NCI-H1694 (cell line): ENCODE results near the gene RGS9.
A peak's percentile ranks its signal among the peaks of the same experiment; 100 is the strongest.
"Not testable (repeated sequence)": the region's sequence is repeated elsewhere in the genome, so short reads cannot be mapped to it uniquely, and the experiment has no call there.

ENCODE experiments used
- DNase-seq: peaks from one replicate; lab custom pipeline; 2025; lab: John Stamatoyannopoulos, UW

The RGS9 gene

DNA sequence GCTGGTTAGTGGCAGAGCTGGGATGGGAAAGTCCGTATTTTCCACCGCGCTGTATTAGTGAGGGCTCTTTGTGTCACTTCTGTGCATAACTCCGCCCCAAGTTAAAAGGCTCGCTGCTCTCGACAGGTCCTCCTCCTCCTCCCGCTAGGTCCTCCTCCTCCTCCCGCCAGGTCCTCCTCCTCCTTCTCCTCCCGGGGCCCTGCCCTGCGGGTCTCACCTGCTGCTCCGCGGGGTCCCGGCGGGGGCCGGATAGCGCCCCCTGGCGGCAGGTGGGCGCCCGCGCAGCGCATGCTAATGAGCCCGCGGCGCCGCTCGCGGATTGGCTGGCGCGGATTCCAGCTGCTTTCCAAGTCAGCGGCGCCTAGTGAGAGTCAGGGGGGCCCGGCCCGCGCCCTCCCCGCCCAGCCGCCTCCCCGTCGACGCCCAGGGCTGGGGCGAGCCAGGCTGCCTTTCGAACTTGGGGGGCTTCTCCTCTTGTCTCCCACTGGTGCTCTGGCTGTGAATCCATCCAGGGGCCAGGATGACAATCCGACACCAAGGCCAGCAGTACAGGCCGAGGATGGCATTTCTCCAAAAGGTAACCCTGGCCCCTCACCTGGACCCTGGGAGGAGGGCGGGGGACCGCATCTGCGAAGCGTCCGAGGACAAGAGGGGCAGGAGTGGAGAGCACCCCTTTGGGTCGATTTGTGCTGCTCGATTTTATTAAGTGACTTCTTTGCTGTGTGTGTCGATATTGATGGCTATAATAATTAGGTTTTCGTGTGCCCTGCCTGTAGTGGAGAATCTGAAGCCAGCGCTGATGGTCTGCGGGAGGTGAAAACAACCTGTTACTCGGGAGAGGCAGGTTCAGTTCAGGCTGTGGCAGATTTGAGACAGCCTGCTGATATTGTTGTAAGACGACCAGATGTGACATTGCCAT, at the start of gene RGS9:
TSS of gene RGS9 (plus strand) at position 350 of the 919 bp plus-strand sequence. CDS start at position 521, 171 bp downstream.
- DNase-seq: peak; percentile 49

DNA sequence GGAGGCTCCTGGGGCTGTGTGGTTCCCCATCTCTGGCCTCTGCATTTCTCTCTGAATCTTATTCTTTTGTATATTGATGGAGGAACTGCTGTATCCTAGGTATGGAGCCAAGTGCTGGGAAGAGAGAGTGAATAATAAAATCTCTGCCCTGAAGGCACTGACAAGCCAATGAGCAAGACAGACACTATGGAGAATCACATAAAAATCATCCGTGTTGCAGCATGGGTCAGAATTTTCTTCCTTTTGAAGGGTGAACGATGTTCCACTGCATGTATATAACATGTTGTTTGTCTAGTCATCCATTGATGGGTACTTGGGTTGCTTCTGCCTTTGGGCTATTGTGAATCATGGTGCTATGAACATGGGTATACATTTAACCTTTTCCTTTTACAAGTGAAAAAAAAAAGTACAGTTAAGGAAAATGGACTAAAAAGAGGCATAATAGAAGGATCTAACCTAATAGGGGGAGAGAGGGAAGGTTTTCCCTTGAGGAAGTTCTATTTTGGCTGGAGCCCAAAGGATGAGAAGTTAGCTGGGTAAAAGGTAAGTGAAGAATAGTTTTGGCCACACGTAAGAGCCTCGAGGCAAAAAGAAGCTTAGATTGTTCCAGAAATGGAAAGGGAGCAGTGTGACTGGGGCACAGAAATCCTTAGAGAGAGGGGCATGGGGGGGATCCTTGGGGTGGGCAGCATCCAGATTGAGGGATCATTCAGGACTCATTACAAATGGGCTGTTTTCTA, 48.4 kb upstream of the RGS9 start:
- no peak for DNase-seq

DNA sequence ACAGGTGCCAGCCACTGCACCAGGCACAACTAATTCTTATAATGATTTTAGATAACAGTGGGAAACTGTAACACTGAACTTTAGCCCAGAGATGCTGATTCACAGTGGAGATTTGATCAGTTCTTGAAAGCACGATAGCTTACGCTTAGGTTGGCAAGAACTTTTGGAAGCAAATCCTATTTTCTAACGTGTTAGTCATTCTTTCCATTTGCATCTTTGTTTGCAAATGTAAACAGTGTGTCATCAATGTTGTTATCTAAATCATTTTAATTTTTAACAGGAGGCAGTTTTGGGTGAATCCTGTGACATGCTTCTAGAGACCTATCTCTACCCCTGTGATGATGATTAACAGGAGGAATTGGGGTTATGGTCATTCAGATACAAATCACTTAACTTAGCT, 44.9 kb upstream of the RGS9 start:
- DNase-seq: no peak

DNA sequence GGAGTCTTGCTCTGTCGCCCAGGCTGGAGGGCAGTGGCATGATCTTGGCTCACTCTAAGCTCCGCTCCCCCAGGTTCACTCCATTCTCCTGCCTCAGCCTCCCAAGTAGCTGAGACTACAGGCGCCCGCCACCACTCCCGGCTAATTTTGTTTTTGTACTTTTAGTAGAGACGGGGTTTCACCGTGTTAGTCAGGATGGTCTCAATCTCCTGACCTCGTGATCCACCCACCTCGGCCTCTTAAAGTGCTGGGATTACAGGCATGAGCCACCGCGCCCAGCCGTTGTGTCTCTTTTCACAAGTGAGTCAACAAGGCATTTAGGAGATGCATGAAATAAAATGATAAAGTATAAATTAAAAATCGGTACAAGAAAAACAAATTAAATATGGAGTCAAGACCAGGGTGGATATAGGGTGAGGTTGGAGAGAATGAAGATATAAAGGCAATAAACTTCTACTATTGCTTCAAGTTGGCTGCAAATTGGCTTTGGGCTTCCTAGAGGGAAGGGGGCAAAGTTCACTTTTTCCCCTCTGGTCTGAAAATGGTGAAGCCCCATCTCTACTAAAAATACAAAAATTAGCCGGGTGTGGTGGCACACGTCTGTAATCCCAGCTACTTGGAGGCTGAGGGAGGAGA, 44.3 kb upstream of the RGS9 start:
- DNase-seq: not testable (repeated sequence)

DNA sequence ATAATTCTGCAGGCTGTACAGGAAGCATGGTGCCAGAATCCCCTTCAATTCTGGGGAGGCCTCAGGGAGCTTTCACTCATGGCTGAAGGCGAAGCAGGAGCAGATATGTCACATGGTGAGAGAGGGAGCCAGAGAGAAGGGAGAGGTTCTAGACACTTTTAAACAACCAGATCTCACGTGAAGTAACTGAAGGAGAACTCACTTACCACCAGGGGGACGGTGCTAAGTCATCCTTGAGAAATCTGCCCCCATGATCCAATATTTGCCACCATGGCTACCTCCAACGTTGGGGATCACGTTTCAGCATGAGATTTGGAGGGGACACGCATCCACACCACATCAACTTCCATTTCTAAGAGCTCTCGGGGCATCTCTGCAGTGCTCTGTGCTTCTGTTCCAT, 43.2 kb upstream of the RGS9 start:
- DNase-seq: no peak

DNA sequence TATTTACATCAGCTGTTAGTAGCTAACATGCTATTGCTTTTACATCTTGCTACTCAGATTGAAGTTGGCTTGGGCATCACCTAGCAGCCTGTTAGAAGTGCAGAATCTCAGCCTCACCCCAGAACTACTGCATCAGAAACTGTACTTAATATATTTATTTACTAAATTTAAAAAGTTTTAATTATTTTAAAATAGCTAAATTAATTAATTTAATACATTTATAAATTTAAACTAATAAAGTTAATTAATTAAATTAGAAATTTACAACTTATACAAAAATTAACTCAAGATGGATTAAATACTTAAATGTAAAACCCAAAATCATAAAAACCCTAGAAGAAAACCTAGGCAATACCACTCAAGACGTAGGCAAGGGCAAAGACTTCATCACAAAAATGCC, 41.7 kb upstream of the RGS9 start:
- no peak for DNase-seq

DNA sequence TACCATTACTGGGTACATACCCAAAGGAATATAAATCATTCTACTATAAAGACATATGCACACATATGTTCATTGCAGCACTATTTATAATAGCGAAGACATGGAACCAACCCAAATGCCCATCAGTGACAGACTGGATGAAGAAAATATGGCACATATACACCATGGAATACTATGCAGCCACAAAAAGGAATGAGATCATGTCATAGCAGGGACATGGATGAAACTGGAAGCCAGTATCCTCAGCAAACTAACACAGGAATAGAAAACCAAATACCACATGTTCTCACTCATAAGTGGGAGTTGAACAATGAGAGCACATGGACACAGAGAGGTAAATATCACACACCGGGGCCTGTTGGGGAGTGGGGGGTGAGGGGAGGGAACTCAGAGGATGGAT, 40.8 kb upstream of the RGS9 start:
- DNase-seq: not testable (repeated sequence)

DNA sequence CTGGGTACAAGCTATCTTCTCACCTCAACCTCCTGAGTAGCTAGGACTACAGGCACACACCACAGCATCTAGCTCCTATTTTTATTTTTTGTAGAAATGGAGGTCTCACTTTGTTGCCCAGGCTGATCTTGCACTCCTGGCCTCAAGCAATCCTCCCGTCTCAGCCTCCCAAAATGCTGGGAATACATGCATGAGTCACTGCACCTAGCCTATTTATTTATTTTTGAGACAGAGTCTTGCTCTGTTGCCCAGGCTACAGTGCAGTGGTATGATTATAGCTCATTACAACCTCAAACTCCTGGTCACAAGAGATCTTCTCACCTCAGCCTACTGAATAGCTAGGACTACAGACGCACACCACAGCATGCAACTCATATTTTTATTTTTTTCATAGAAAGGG, 40.1 kb upstream of the RGS9 start:
- DNase-seq: no peak

DNA sequence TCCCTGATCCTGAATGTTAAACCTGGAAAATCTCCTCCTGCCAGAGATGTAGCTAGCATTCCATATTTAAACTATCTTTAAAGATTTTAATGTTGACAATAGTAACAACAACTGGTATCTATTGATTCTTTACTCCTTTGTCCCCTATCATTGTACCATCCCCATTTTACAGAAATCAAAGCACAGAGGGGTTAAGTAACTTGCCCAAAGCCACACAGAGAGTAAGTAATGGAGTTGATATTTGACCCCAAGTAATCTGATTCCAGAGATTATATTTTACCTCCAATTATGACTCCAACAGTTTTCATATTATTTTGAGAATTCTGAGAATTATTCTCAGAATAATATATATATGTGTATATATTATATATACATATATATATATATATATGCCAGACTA, 37.7 kb upstream of the RGS9 start:
- DNase-seq: no peak

DNA sequence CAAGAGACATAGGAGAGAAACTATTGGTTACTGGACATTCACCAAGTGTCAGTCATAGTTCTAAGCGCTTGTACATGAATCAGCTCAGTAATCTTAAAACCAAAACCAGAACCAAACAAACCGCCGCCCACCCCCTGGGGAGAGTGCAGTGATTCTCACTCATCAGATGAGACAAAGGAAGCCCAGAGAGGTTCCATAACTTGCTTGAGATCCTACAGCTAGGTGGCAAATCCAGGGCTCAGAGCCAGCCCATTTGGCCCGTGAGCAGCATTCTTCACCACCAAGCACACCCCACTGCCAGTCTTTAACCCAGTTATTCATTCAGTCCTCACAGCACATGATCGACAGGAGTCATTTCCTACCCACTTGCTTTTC, 37.2 kb upstream of the RGS9 start:
- no peak for DNase-seq

DNA sequence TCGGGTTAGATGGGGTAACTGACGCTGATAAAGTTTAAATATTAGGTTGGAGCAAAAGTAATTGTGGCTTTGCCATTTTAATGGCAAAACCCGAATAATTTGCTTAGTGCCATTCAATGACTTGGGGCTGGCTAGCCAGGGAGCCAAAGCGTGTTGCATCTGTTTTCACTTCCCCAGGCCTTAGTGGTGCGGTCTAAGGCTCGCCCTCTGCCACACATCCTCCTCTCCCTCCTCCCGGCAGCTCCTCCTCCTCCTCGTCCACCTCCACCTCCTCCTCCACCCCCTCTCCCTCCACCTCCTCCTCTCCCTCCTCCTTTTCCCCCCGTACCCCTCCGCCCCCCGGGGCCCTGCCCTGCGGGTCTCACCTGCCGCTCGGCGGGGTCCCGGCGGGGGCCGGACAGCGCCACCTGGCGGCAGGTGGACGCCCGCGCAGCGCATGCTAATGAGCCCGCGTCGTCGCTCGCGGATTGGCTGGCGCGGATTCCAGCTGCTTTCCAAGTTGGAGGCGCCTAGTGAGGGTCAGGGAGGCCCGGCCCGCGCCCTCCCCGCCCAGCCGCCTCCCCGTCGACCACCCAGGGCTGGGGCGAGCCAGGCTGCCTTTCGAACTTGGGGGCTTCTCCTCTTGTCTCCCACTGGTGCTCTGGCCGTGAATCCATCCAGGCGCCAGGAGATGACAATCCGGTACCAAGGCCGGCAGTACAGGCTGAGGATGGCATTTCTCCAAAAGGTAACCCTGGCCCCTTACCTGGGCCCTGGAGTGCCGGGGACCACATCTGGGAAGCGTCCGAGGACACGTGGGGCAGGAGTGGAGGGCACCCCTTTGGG, 36.6 kb upstream of the RGS9 start:
- peak; percentile 68 for DNase-seq

DNA sequence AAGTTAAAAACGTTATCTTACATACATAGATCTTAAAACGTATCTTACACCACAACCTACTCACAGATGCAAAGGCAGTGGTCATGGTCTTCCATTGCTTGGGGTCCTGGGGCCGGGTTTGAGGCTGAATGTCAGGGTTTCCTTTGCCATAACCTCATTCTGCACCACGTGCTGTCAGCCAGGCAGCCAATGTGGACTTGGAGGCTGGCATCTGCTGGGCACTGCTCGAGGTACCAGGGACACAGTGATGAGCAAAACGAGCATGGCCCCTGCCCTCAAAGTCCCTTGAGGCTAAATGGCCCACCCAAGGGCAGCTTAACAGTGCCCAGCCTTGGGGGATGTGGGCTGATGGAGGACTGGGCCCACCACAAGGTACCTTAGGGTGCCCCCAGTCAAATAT, 35.8 kb upstream of the RGS9 start:
- no peak for DNase-seq

DNA sequence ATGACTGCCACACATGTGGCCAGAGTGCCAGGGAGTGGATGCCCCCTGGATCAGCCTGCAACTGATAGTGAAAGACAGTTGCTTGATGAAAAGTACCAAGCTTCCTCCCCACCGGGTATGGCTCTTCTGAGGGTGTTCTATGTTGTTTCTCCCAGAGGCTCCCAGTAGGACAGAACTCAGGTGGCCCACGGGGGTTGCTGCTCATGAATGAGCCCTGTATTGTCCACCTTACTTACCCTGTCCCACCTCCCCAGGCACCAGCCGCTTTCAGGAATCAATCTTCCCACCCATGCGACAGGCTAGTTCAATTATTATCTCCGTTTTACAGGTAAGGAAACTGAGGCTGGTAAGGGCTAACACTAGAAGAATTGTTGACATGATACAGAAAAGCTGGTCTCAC, 34.9 kb upstream of the RGS9 start:
- no peak for DNase-seq

DNA sequence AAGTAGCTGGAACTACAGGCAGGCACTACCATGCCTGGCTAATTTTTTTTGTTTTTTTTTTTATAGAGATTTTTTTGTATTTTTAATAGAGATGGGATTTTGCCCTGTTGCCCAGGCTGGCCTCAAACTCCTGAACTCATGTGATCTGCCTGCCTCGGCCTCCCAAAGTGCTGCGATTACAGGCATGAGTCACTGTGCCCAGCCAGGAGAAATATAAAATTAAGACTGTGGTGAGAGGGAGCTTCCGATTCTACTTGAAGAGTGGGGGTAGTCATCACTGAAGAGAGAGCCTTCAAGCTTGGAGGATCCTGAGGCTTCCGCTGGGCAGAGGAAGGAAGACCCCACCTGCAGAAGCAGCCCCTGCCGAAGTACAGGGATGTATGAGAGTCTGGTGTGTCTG, 34.4 kb upstream of the RGS9 start:
- no peak for DNase-seq

DNA sequence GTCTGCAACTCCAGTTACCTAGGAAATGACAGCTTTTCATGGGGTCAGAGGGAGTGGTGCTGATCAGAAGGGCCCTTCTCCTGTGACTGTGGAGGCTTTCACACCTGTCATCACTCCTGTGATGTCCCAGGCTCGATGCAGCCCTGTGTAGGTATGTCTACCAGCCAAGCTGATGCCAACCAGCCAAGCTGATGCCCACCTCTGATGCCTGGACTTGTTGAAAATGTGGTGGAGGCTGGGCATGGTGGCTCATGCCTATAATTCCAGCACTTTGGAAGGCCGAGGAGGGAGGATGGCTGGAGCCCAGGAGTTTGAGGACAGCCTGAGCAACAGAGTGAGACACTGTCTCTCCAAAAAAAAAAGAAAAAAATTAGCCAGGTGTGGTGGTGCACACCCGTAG, 33.7 kb upstream of the RGS9 start:
- no peak for DNase-seq

DNA sequence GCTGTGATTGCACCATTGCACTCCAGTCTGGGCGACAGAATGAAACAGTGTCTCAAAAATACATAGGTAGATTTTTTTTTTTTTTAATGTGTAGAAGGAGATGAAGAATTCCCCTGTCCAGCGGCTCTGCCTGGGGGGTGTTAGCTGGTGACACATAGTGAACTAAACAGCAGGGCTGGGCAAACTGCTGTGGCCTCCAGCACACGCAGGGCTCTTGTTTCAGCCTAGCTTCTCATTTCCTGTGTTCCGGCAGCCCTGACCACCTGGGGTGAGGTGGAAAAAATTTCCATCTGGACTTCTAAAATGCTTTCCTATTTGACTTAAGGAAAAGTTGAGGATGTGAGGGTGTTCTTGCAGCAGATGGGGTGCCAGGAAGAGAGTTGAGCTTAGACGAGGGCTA, 33.3 kb upstream of the RGS9 start:
- no peak for DNase-seq

DNA sequence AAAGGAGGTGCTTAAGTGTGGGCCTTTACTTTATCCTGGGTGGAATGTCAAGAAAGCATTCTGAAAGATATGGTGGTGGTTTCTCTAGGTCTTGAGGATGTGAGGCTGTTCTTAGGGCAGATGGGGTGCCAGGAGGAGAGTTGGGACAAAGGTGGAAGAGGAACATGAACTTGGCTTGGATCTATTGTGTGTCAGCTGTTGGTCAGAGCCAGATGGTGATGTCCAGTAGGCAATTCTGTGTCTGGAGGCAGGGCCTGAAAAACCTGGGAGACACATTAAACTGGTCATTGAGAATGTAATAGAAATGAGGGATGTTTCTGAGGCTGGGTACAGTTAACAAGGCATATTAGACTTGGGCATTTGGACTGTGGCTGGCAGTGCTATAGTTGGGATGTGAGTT, 32.6 kb upstream of the RGS9 start:
- DNase-seq: no peak

DNA sequence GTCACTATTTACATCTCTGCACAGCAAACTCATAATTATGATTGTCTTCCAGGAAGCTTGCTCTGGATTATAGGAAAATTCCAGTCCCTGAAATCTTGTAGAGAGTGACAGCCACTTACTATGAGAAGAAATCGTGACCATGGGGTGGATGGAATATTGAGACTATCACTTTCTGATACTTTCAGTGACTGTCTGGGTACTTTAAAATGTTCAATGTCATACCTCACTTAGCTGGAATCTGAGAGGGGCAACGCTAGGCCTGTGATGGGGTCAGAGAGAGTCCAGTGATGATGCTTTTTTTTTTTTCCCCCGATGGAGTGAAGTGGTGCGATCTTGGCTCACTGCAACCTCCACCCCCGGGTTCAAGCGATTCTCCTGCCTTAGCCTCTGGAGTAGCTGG, 32.2 kb upstream of the RGS9 start:
- no peak for DNase-seq

DNA sequence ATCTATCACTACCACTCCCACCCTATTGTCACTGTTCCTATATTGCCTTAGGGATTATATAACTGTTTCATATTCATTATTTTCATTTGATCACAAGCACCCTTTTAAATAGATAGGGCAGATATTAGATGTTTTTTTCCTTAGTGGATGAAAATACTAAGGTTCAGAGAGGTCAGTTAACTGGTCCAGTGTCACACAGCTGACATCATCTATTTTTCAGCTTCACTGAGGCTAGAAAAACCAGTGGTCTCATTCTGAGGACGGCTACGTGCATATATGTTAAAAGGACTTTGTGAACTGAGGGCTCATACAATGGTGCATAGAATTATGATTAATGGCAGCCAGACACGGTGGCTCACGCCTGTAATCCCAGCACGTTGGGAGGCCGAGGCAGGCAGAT, 29.0 kb upstream of the RGS9 start:
- no peak for DNase-seq

DNA sequence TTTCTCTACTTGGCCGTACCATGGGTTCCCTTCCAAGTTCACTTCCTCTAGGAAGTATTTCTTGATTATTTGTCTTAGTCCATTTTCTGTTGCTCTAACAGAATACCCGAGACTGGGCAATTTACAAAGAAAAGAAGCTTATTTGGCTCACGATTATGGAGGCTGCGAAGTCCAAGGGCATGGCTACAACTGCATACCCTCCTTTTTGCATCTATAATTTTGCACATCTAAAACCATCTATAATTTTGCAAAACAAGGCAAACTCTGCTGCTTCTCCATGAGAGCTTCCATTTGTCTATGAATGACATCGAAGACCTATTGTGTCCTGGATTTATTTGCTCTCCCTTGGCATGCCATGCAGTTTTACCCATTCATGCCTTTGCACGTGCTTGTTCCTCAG, 27.6 kb upstream of the RGS9 start:
- no peak for DNase-seq

DNA sequence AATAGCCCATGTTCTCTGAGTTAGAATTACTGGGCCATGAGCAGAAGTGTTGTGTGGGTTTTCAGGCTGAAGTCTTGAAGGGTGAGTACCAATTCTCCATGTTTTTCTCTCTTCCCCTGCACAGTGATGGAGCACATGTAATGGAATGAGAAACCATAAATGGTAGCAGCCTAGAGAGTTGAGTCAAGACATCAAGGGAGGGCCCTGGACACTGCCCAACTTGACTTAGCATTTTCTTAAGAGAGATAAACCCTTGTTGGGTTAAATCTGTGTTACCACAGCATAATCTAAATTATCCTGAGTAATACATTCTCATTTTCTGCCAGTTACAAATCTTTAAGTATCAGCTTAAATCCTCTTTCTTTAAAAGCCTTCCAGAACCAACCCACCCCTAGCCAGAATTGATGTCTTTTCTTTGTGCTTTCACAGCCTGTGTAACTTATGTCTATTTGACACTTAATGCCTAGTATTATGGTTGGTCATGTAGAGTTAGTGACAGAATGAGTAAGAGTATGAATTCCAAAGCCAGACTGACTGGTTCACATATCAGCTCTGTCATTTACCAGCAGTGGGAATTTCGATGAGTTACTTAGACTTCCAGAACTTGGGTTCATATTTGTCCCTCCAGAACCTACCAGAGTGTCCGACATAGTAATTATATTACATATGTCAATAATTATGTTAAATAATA, 27.0 kb upstream of the RGS9 start:
- DNase-seq: no peak

DNA sequence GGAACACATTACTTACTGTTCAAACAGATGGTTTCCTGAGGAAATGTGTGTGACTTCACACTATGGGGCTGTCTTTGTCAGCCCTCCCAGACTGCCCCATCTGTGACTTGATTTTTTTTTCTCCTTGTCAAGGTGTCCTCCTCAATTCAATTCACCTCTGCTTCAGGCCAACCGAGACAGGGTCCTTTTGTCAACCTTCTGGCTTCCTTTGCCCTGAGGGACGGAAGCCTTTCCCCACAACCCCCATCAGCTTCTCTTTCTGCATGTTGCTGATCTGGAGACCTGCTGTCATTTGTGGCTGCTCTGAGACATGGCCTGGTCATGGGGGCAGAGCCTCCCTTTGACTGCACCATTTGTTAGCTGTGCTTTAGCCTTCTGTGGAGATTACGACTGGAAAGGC, 21.3 kb upstream of the RGS9 start:
- DNase-seq: no peak
